HFF-Myc (cell line): Measurements from ENCODE around the gene PRKAR1B.

Source experiments
- DNase-seq: peaks from one replicate; pipeline ENCODE4 v3.0.0-alpha.2; 2011; ENCODE audit warnings: low read depth; ENCODE audit errors: extremely low read depth
- H3K4me3 ChIP-seq: replicated peaks from 2 replicates; pipeline ENCODE4 v1.5.1; 2011; ENCODE audit warnings: low read depth, mild to moderate bottlenecking, control low read depth, low read length
- TF ChIP-seq, protein P1 (sequence below): IDR thresholded peaks from 2 replicates; pipeline ENCODE4 v1.5.1; 2012; ENCODE audit warnings: mild to moderate bottlenecking, low read depth, low read length, control low read depth; ENCODE audit errors: missing control alignments

Gene PRKAR1B

DNA sequence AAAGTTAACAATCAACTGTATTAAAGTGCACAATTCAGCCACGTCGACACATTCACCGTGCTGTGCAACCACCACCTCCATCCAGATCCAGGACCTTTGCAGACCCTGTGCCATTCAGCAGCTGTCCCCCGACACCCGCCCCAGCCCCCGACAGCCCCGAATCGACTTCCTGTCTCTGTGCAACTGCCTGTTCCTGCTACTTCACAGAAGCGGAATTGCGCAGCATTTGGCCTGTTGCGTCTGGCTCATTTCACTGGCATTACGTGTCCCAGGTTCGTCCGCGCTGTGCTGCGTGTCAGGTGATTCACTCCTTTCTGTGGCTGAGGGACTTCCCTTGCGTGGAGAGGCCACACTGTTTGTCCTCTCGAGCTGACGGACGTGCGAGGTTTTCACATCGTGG lies 33.8 kb downstream of the PRKAR1B start:
- no peak for DNase-seq
- TF ChIP-seq, protein P1, sequence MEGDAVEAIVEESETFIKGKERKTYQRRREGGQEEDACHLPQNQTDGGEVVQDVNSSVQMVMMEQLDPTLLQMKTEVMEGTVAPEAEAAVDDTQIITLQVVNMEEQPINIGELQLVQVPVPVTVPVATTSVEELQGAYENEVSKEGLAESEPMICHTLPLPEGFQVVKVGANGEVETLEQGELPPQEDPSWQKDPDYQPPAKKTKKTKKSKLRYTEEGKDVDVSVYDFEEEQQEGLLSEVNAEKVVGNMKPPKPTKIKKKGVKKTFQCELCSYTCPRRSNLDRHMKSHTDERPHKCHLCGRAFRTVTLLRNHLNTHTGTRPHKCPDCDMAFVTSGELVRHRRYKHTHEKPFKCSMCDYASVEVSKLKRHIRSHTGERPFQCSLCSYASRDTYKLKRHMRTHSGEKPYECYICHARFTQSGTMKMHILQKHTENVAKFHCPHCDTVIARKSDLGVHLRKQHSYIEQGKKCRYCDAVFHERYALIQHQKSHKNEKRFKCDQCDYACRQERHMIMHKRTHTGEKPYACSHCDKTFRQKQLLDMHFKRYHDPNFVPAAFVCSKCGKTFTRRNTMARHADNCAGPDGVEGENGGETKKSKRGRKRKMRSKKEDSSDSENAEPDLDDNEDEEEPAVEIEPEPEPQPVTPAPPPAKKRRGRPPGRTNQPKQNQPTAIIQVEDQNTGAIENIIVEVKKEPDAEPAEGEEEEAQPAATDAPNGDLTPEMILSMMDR = no peak
- no peak overlapping the region for H3K4me3 ChIP-seq

DNA sequence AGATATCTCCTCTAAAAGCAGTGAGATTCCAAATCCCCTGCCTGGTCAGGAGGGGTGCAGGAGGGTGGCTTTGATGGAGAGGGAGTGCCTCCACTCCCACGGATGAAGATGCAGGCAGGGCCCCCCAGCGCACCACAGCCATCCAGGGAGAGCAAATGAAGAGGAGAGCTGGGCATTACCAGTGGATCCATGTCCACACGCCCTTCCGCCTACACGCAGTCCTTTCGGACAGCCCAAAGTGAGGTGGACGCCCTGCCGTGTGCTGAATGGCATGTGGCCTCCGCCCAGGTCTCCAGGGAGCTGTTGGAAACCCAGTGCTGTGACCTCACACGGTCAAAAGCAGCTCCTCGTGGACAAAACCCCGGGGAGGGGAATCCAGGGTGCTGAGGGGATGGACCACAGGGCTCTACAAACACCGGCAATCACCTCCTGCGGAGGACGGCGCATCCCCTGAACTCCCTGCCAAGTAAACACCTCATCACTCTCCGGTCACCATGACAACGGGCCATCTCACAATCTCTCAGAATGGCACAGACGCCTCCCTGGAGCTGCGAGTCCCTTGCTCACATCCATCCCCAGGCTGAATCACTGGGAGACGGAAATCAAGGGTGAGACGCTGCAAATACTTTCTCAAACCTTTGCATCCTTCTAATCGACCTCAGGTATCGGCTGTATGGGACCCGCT lies 35.6 kb downstream of the PRKAR1B start:
- TF ChIP-seq, protein P1 = no peak
- DNase-seq = no peak
- no peak overlapping the region for H3K4me3 ChIP-seq

DNA sequence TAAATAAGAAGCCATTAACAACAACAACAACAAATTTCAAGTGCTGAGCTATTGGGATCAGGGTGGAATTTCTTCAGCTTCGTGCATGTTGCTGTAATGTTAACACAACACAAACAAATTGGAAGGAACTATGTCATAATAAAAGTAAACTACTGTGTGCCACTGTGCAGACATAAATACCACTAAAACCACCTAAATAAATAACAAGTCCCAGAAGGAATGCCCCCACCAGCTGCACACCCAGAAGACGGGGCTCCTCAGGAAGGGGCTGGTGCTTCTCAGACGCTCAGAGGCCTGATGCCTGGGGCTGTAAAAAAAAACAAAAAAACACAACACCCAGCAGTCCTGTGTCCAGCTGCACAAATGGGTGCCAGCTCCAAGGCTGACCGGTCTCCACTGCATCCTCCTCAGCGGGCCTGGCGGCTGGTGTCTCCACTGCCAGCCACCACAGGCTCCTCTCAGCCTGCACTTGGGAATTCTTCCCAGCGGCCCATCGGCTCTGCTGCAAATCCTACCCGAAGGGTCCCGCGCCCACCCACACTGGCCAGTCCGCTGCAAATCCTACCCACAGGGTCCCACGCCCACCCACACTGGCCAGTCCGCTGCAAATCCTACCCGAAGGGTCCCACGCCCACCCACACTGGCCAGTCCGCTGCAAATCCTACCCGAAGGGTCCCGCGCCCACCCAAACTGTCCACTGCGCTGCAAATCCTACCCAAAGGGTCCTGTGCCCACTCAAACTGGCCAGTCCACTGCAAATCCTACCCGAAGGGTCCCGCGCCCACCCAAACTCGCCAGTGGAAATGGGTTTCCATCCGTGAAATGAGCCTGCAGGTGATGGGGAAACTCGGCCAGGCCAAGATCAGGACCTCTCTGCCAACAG lies 36.4 kb downstream of the PRKAR1B start:
- H3K4me3 ChIP-seq = no peak overlapping the region
- DNase-seq = no peak
- TF ChIP-seq, protein P1 = no peak

DNA sequence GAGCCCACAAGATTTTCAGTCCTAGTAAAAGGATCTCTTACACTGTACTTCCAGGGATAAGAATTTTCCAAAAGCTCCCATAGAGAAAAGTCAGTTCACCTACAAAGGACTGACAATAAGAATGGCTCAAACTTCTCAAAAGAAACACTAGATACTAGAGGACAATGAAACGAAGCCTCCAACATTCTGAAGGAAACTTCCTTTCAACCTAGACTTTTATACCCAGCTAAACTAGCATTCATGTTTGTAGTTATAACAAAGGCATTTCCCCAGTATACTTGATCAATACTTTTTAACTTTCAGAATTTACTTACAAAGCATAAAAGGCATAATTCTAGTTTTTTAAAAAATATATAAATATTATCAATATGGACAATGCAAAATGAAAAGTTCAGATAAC lies 41.5 kb downstream of the PRKAR1B start:
- H3K4me3 ChIP-seq = no peak overlapping the region
- no peak for DNase-seq

DNA sequence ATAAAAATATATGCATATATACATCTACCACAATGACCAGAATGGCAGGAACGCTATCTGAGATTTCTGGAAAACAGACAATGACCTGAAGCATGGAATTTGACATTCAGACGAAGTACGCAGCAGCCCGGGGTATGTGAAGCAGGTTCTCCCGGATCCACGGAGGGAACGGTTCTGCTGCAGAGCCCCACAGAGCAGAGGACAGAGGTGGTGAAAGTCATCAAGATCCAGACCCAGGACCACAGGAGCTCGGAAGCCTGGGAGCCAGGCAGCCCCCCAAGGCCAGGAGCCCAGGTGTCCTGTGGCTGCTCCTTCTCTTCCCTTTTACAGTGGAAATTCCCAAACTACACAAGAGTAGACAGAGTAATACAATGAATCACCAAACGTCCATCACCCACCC lies 42.7 kb downstream of the PRKAR1B start:
- TF ChIP-seq, protein P1 = no peak
- H3K4me3 ChIP-seq = no peak overlapping the region
- no peak for DNase-seq

More for the DNA sequence above, 41.5 kb downstream of the PRKAR1B start:
- TF ChIP-seq, protein P1 = no peak

DNA sequence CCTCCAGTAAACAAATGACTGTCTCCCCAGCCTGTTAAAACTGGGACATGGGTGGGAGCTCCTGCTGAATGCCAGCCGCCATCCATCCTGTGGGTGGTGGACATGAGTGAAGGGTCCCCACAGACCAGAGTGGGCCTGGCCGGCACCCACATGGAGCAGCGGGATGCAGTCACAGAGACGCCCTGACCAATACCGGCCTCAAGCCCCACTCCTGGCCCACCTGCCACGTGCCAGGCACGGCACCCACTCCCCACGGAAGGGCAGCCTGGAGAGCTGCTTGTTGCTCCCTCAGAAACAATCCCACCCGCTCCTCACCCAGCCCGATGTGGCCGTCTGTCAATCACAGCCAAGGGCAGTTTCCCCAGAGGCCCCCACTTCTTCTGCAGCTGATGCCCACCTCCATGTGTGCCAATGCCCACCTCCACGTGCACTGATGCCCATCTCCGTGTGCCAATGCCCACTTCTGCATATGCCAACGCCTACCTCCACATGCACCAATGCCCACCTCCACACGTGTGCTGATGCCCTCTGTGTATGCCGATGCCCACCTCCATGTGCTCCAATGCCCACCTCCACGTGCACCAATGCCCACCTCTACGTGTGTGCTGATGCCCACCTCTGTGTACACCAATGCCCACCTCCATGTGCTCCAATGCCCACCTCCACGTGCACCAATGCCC lies 43.4 kb downstream of the PRKAR1B start:
- TF ChIP-seq, protein P1 = no peak
- DNase-seq = no peak
- no peak overlapping the region for H3K4me3 ChIP-seq
